GM12873 (cell line): ENCODE measurements around the gene HINT1.

Experiments used
- CTCF ChIP-seq: IDR thresholded peaks from 2 replicates; pipeline ENCODE4 v1.5.1; 2012; ENCODE audit warnings: low read depth, mild to moderate bottlenecking, moderate library complexity, low read length, control low read depth; ENCODE audit not compliant: insufficient read depth; ENCODE audit errors: missing control alignments

Gene HINT1

GRCh38 chr5:131206772-131207171 lies 41.7 kb upstream of the HINT1 start:
- TF ChIP-seq CTCF = no peak

GRCh38 chr5:131206061-131206460 lies 41.0 kb upstream of the HINT1 start:
- no peak for TF ChIP-seq CTCF

GRCh38 chr5:131204964-131205363 lies 39.9 kb upstream of the HINT1 start:
- TF ChIP-seq CTCF = no peak

GRCh38 chr5:131200560-131200959 lies 35.5 kb upstream of the HINT1 start:
- no peak for TF ChIP-seq CTCF

- TF ChIP-seq CTCF = no peak
These were observed 33.6 kb upstream of the HINT1 start for GRCh38 chr5:131198625-131199024.

GRCh38 chr5:131196331-131196730 lies 31.3 kb upstream of the HINT1 start:
- no peak for TF ChIP-seq CTCF

- no peak for TF ChIP-seq CTCF
These were observed 30.6 kb upstream of the HINT1 start for GRCh38 chr5:131195696-131196095.

- no peak for TF ChIP-seq CTCF
These were observed 29.7 kb upstream of the HINT1 start for GRCh38 chr5:131194725-131195124.
